Neuronal stem cell (in vitro differentiated cells): ENCODE measurements around the gene SPDYA.
A peak's percentile ranks its signal among the peaks of the same experiment; 100 is the strongest.

Source experiments
- DNase-seq: peaks from one replicate; pipeline ENCODE4 v3.0.0-alpha.2; 2013; ENCODE audit warnings: low spot score
- H2AFZ ChIP-seq: one replicate; pipeline ENCODE4 v1.6.1; 2013; ENCODE audit warnings: mild to moderate bottlenecking, low read length, inconsistent platforms
- H2AK5ac ChIP-seq: 2 replicates; pipeline ENCODE4 v1.6.1; 2013; ENCODE audit warnings: low read depth, mild to moderate bottlenecking, inconsistent platforms, low read length, moderate library complexity, mixed read lengths
- H2BK120ac ChIP-seq: 2 replicates; pipeline ENCODE4 v1.6.1; 2013; ENCODE audit warnings: low read depth, mild to moderate bottlenecking, inconsistent platforms, low read length, moderate library complexity, mixed read lengths
- H2BK12ac ChIP-seq: one replicate; pipeline ENCODE4 v1.6.1; 2013; ENCODE audit warnings: low read length, inconsistent platforms
- H2BK15ac ChIP-seq: 2 replicates; pipeline ENCODE4 v1.6.1; 2013; ENCODE audit warnings: mild to moderate bottlenecking, low read length, inconsistent platforms, mixed read lengths
- H2BK5ac ChIP-seq: one replicate; pipeline ENCODE4 v1.6.1; 2013; ENCODE audit warnings: inconsistent platforms, mild to moderate bottlenecking, low read length, moderate library complexity
- H3K14ac ChIP-seq: one replicate; pipeline ENCODE4 v1.6.1; 2013; ENCODE audit warnings: low read length, inconsistent platforms
- H3K18ac ChIP-seq: 2 replicates; pipeline ENCODE4 v1.6.1; 2013; ENCODE audit warnings: low read length, inconsistent platforms
- H3K23ac ChIP-seq: 2 replicates; pipeline ENCODE4 v1.6.1; 2013; ENCODE audit warnings: low read depth, mild to moderate bottlenecking, mixed read lengths, low read length, inconsistent platforms; ENCODE audit not compliant: poor library complexity
- H3K27ac ChIP-seq: replicated peaks from 3 replicates; pipeline ENCODE4 v1.5.1; 2013; ENCODE audit warnings: low read length, inconsistent platforms
- H3K27me3 ChIP-seq, 3 experiments: 2 replicates each; pipeline ENCODE4 v1.6.1; 2013; ENCODE audit warnings: low read length in 3 of 3, mild to moderate bottlenecking in 2 of 3, inconsistent platforms in 1 of 3, low read depth in 1 of 3, mixed read lengths in 1 of 3, moderate library complexity in 1 of 3; ENCODE audit not compliant: control insufficient read depth in 3 of 3, insufficient read depth in 3 of 3
- H3K36me3 ChIP-seq, 2 donors: replicated peaks in 1 of 2; 2 replicates each; pipeline ENCODE4 v1.6.1; 2013; ENCODE audit warnings: low read length in 2 of 2; ENCODE audit not compliant: control insufficient read depth in 2 of 2, insufficient read depth in 2 of 2
- H3K4ac ChIP-seq: 2 replicates; pipeline ENCODE4 v1.6.1; 2013; ENCODE audit warnings: inconsistent platforms, mild to moderate bottlenecking, low read length, moderate library complexity
- H3K4me1 ChIP-seq, 2 donors: 1 replicate in 1 of 2; 2 replicates in 1 of 2; pipeline ENCODE4 v1.6.1; 2013; ENCODE audit warnings: low read length in 2 of 2, low read depth in 1 of 2; ENCODE audit not compliant: control insufficient read depth in 2 of 2, insufficient read depth in 1 of 2
- H3K4me2 ChIP-seq: one replicate; pipeline ENCODE4 v1.6.1; 2013; ENCODE audit warnings: mild to moderate bottlenecking, low read length, inconsistent platforms; ENCODE audit not compliant: insufficient read depth, poor library complexity, severe bottlenecking
- H3K4me3 ChIP-seq, 2 donors: 2 replicates each; pipeline ENCODE4 v1.5.1; 2013; ENCODE audit warnings: low read length in 2 of 2, mild to moderate bottlenecking in 2 of 2, inconsistent platforms in 1 of 2, moderate library complexity in 1 of 2
- H3K79me1 ChIP-seq: one replicate; pipeline ENCODE4 v1.6.1; 2013; ENCODE audit warnings: low read depth, mild to moderate bottlenecking, inconsistent platforms, low read length, moderate library complexity
- H3K9ac ChIP-seq: one replicate; pipeline ENCODE4 v1.6.1; 2013; ENCODE audit warnings: mild to moderate bottlenecking, low read depth, low read length, inconsistent platforms; ENCODE audit not compliant: poor library complexity
- H3K9me3 ChIP-seq, 2 donors: replicated peaks in 1 of 2; 2 replicates each; pipeline versions ENCODE3 to v1.6.1; 2013; ENCODE audit warnings: low read length in 2 of 2, mild to moderate bottlenecking in 2 of 2, inconsistent platforms in 1 of 2, low read depth in 1 of 2, mixed read lengths in 1 of 2, moderate library complexity in 1 of 2; ENCODE audit not compliant: control insufficient read depth in 2 of 2, insufficient read depth in 1 of 2
- H4K8ac ChIP-seq: one replicate; pipeline ENCODE4 v1.6.1; 2013; ENCODE audit warnings: low read depth, mild to moderate bottlenecking, inconsistent platforms, low read length, moderate library complexity
- H4K91ac ChIP-seq: one replicate; pipeline ENCODE4 v1.6.1; 2013; ENCODE audit warnings: low read length, low read depth, mild to moderate bottlenecking, inconsistent platforms; ENCODE audit not compliant: poor library complexity
- WGBS, 2 donors: extraction: QIAGEN DNeasy Blood & Tissue Kit; methylation state at CpG; one replicate each; pipeline ENCODE4 v1.1.7; 2013; ENCODE audit warnings: missing lambda C conversion rate in 2 of 2, mixed read lengths in 1 of 2; ENCODE audit not compliant: insufficient read length in 2 of 2, insufficient replicate concordance in 1 of 2; ENCODE audit errors: extremely low coverage in 2 of 2; 5-methylcytosine and 5-hydroxymethylcytosine counted together

SPDYA gene

GRCh38 chr2:28869494-28870145 is 59.0 kb downstream of the SPDYA start:
- peak overlapping the region; percentile 32 for H3K23ac ChIP-seq
- H3K36me3 ChIP-seq, result peaks cover 3 to 32% of the 10 kb centered on the region in 2 donors
- no peaks in the 10 kb centered on the region for H3K9me3 ChIP-seq
- H2BK12ac ChIP-seq, result no peak overlapping the region
- no peak overlapping the region for H3K14ac ChIP-seq
- no peak overlapping the region for H2AK5ac ChIP-seq
- no peak overlapping the region for H4K91ac ChIP-seq
- H3K27ac ChIP-seq, result peak overlapping the region; percentile 37
- peak overlapping the region; percentile 24 for H3K18ac ChIP-seq
- H3K4ac ChIP-seq, result no peak overlapping the region
- H3K79me1 ChIP-seq, result peaks cover 7% of the 10 kb centered on the region
- peaks cover 3 to 8% of the 10 kb centered on the region in 2 donors for H3K4me1 ChIP-seq
- peak overlapping the region; percentile 86 to 91 for H3K4me3 ChIP-seq
- no CpG with 5 or more reads among the region's 29 CpGs for WGBS, 2 donors
- peak overlapping the region; percentile 94 for H3K9ac ChIP-seq
- peak overlapping the region; percentile 91 for H2AFZ ChIP-seq
- no peak overlapping the region for H2BK5ac ChIP-seq
- no peaks in the 10 kb centered on the region for H3K27me3 ChIP-seq
- H2BK15ac ChIP-seq, result no peak overlapping the region
- peak overlapping the region; percentile 72 for H3K4me2 ChIP-seq
- no peak for DNase-seq
- no peak overlapping the region for H2BK120ac ChIP-seq
- no peak overlapping the region for H4K8ac ChIP-seq

GRCh38 chr2:28870146-28870891 is 59.7 kb downstream of the SPDYA start, which contains the start of gene TRMT61B:
Gene TRMT61B, minus strand, starts transcription at chr2:28870309. Its CDS starts 32 bp downstream, at chr2:28870277.
- no peak within 1 kb of the TSS for H4K91ac ChIP-seq
- no peak within 1 kb of the TSS for H2AK5ac ChIP-seq
- H3K23ac ChIP-seq, result peak within 1 kb of the TSS; percentile 32
- H3K9ac ChIP-seq, result peak within 1 kb of the TSS; percentile 94
- H3K79me1 ChIP-seq, result peaks cover 7% of the 10 kb centered on the region
- H2BK5ac ChIP-seq, result no peak within 1 kb of the TSS
- H3K4ac ChIP-seq, result no peak within 1 kb of the TSS
- peaks cover 3 to 25% of the 10 kb centered on the region in 2 donors for H3K36me3 ChIP-seq
- DNase-seq, result peak; percentile 96
- H3K4me3 ChIP-seq, result peak within 1 kb of the TSS; percentile 86 to 91
- no peaks in the 10 kb centered on the region for H3K9me3 ChIP-seq
- H2BK12ac ChIP-seq, result no peak within 1 kb of the TSS
- no peak within 1 kb of the TSS for H3K14ac ChIP-seq
- H3K18ac ChIP-seq, result peak within 1 kb of the TSS; percentile 24
- peaks cover 0 to 2% (median 0%) of the 10 kb centered on the region in 3 experiments for H3K27me3 ChIP-seq
- peak within 1 kb of the TSS; percentile 91 for H2AFZ ChIP-seq
- H3K4me2 ChIP-seq, result peak within 1 kb of the TSS; percentile 72
- no peak within 1 kb of the TSS for H2BK15ac ChIP-seq
- WGBS, 2 donors, result no CpG with 5 or more reads among the region's 57 CpGs
- H4K8ac ChIP-seq, result no peak within 1 kb of the TSS
- peaks cover 3 to 8% of the 10 kb centered on the region in 2 donors for H3K4me1 ChIP-seq
- no peak within 1 kb of the TSS for H2BK120ac ChIP-seq
- H3K27ac ChIP-seq, result peak within 1 kb of the TSS; percentile 59

GRCh38 chr2:28871620-28872019 is 61.0 kb downstream of the SPDYA start:
- WGBS, 2 donors, result no CpG with 5 or more reads among the region's 3 CpGs
- H3K36me3 ChIP-seq, result peaks cover 0 to 19% of the 10 kb centered on the region in 2 donors
- H2BK5ac ChIP-seq, result no peak overlapping the region
- peak overlapping the region; percentile 91 for H2AFZ ChIP-seq
- H3K18ac ChIP-seq, result no peak overlapping the region
- no peak overlapping the region for H2BK120ac ChIP-seq
- H3K14ac ChIP-seq, result no peak overlapping the region
- no peak overlapping the region for H4K8ac ChIP-seq
- H2BK12ac ChIP-seq, result no peak overlapping the region
- H3K23ac ChIP-seq, result no peak overlapping the region
- H2AK5ac ChIP-seq, result no peak overlapping the region
- H3K4me2 ChIP-seq, result no peak overlapping the region
- H2BK15ac ChIP-seq, result no peak overlapping the region
- peaks cover 3 to 8% of the 10 kb centered on the region in 2 donors for H3K4me1 ChIP-seq
- no peak for DNase-seq
- no peak overlapping the region for H3K4ac ChIP-seq
- H4K91ac ChIP-seq, result no peak overlapping the region
- peaks cover 3% of the 10 kb centered on the region for H3K79me1 ChIP-seq
- no peak overlapping the region for H3K4me3 ChIP-seq
- no peaks in the 10 kb centered on the region for H3K9me3 ChIP-seq
- H3K9ac ChIP-seq, result no peak overlapping the region
- no peak overlapping the region for H3K27ac ChIP-seq
- H3K27me3 ChIP-seq, result peaks cover 0 to 12% (median 0%) of the 10 kb centered on the region in 3 experiments

GRCh38 chr2:28880193-28880592 is 69.6 kb downstream of the SPDYA start:
- Histone ChIP-seq H2BK15ac (no peak overlapping the region), H2BK120ac (no peak overlapping the region), H3K9ac (no peak overlapping the region), H3K4ac (no peak overlapping the region), H3K14ac (no peak overlapping the region), H3K79me1 (no peaks in the 10 kb centered on the region), H3K27ac (no peak overlapping the region), H3K18ac (no peak overlapping the region), H2BK5ac (no peak overlapping the region), H3K23ac (no peak overlapping the region), H3K4me2 (no peak overlapping the region), H2BK12ac (no peak overlapping the region), H4K91ac (no peak overlapping the region), H2AFZ (no peak overlapping the region), H2AK5ac (no peak overlapping the region), H3K9me3 (no peaks in the 10 kb centered on the region), H3K4me3 (no peak overlapping the region), H4K8ac (no peak overlapping the region), H3K27me3 (peaks cover 0 to 21% (median 4%) of the 10 kb centered on the region in 3 experiments), H3K36me3 (no peaks in the 10 kb centered on the region), H3K4me1 (no peaks in the 10 kb centered on the region)
- DNase-seq, result no peak
- WGBS, 2 donors, result no CpG with 5 or more reads among the region's 1 CpG
